HG02981 (cell line): ENCODE measurements around the gene GPRC5C.

ENCODE experiments used
- ATAC-seq: cut with Tn5 transposase; IDR thresholded peaks from one replicate; pipeline ENCODE4 v1.9.1; 2021; ENCODE audit warnings: mild to moderate bottlenecking, moderate library complexity; ENCODE audit not compliant: unreplicated experiment

The GPRC5C gene

DNA sequence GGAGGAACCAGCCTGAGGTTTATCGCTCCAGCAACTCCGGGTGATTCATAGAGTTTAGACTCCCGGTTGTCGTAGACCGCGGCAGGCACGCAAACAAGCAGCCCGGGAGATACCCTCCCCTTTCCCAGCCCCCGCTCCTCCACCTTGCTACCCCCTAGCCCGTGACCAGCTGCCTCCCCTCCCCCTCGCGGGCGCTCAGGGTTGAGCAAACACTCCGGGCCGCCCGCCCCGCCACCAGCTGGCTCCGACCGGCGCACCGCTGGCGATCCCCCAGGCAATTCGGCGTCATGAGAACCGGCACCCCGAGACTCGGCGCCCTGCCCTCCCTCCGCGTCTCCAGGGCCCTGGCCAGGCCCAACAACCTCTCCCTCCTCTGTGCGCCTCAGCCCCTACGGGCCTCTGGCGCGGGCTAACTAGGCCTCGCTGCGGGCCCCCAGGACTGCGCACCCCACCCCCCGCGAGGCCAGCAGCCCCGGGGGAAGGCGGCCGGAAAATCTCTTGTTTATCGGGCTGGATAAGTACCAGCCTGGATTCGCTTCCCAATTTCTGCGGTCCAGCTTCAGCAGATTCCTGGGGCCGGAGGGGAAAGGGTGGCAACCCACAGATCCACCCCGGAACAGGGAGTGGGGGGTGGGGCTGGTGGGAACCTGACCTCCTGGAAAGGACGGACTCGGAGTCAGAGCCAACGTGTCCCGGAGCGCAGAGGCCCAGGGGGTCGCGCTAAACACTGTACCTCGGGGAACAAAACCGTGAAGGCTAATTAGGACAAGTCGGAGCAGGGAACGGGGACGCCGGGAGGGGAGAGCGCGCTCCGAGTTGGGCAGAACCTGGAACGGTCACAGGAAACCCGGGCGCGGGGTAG lies 951 bp upstream of the GPRC5C start:
- peak; percentile 33 for ATAC-seq

DNA sequence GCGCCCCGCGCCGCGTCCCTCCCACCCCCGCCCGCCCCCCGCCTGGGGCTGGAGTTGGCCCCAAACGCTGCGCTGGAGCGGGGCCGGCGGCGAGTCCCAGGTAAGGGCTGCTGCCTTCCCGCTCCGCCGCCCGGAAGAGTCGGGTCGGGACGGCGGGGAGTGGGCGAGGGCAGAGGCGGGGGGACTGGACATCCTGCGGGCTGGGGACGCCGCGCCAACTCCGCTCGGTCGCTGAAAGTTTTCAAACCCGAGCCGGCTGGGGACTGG lies 469 bp downstream of the GPRC5C start:
- ATAC-seq: no peak

DNA sequence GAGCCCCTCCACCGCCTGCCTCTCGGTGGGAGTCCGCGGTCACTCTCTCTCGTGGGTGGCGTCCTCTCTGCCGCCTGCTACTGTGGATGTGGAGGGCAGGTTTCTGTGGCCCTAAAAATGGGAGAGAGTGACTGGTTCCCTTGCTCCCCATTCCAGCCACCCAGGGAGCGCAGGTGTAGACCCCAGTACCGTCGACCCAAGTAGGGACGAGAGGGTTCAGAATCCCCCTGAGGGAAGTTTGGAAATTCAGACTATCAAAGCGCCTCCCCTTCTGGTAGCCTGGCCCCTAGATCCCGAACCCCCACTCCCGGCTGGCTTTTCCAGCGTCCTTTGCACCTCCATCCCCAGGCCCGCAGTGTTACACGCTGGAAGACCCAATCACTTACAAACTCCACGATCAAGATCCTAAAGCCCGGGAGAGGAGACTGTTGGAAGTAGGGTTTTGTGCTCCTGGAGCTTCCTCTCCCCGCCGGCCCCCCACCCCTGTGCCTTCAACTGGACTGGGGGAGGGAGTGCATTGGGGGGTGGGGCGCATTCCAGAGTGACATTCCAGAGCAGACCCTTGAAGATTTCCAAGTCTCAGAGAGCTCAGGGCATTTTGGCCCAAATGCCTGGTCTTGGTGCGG lies 991 bp downstream of the GPRC5C start:
- no peak for ATAC-seq

DNA sequence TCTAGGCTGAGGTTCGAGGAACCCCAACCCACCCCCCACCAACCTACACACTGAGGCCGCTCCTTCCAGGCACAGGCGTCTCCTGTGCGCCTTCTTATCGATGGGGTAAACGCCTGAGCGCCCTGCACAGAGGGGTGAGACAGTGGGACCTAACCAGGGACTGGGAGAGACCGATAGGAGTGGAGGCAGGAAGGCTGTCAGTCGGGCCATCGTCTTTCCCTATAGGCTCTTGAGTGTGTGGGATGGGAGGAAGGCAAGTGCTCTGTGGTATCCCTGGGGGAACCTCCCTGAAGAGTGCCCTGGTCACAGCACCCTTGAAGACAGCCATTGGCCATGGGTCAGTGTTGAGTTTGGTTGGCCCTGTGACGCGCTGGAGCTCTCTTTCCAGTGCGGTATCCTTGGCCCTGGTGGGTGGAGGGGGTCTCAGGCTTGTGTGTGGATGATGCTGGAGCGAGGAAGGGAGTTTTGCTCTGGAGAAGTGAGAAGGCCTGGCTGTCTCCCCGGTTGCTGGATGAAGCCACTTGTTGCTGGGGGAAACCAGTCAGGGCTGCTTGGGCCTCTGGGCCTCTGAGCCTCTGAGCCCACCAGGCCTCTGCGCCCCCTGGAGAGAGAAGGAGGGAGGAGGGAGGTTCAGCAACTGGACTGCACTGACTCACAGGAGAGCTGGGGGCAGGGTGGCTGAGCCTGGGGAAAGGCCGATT lies 1.7 kb downstream of the GPRC5C start:
- no peak for ATAC-seq

DNA sequence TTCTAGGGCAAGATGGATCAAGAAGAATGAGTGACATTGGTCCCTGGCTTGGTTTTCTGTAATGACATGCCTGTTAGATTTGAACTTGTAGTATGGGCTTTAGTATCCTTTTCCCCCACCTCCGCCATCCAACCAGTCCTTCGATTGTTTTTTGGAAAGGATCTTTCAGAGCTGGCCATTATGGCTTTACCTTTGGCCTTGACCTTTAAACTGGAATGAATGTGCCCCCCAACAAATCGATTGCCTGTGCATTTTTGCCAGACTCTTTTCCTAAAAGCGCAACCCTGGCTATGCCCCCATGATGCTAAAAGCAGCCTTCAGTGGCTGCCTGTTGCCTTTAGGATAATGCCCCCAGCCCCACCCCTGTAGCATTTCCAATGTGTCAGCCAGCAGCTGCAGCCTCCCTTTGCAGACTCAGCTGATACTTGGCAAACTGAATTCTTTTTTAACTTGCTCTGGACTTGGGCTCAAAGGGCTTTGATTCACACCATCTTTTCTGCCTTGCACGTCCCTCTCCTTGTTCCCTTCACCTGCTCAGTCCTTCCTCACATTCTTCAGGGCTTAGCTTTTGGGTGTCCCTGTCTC lies 4.0 kb downstream of the GPRC5C start:
- ATAC-seq: no peak

DNA sequence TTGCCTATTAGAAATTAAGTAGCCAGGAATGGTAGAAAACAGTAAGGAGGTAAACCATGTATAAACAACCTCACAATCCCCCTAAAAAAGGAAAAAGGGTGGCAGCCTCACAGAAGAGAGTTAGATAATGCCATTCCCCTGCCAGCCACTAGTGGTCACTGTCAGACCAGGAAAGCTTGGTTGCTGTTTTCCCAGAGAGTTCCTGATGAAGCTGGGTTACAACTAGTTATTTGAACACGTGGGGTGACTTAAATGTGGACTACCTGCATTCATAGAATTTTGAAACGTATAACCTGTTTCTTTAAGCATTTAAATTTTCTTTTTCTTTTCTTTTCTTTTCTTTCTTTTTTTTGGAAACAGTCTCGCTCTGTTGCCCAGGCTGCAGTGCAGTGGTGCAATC lies 5.8 kb downstream of the GPRC5C start:
- no peak for ATAC-seq

DNA sequence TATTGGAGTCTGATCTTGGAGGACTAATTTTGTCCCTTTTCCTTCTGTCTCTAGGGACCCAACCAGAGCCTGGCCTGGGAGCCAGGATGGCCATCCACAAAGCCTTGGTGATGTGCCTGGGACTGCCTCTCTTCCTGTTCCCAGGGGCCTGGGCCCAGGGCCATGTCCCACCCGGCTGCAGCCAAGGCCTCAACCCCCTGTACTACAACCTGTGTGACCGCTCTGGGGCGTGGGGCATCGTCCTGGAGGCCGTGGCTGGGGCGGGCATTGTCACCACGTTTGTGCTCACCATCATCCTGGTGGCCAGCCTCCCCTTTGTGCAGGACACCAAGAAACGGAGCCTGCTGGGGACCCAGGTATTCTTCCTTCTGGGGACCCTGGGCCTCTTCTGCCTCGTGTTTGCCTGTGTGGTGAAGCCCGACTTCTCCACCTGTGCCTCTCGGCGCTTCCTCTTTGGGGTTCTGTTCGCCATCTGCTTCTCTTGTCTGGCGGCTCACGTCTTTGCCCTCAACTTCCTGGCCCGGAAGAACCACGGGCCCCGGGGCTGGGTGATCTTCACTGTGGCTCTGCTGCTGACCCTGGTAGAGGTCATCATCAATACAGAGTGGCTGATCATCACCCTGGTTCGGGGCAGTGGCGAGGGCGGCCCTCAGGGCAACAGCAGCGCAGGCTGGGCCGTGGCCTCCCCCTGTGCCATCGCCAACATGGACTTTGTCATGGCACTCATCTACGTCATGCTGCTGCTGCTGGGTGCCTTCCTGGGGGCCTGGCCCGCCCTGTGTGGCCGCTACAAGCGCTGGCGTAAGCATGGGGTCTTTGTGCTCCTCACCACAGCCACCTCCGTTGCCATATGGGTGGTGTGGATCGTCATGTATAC lies 8.0 kb downstream of the GPRC5C start:
- no peak for ATAC-seq

DNA sequence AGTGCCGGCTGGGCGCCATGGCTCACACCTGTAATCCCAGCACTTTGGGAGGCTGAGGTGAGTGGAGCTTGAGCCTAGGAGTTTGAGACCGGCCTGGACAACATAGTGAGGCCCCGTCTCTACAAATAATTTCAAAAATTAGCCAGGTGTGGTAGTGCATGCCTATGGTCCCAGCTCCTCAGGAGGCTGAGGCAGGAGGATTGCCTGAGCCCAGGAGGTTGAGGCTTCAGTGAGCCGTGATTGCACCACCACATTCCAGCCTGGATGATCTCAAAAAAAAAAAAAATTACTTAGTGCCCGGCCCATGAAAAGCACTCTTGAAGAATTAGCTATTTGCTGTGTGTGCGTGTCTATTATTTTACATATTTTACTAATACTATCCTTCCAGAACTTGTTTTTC lies 9.6 kb downstream of the GPRC5C start:
- no peak for ATAC-seq

DNA sequence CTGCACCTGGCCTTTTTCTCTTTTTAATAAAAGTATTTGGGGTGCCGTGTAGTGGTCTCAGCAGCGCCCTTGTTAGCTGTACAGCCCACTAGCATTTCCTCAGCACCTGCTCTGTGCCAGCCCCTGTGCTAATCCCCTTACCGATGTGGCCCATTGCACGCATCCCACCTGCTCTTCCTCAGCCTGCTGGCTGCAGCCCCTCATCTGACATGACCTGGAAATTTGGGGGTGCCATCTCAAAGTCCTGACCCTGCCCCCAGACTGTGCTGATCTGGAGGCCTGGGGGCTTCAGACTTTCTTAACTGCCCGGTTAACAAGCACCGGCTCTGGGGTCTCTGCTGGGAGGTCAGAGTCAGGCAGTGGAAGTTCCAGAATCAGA lies 10.4 kb downstream of the GPRC5C start:
- peak; percentile 4 for ATAC-seq

DNA sequence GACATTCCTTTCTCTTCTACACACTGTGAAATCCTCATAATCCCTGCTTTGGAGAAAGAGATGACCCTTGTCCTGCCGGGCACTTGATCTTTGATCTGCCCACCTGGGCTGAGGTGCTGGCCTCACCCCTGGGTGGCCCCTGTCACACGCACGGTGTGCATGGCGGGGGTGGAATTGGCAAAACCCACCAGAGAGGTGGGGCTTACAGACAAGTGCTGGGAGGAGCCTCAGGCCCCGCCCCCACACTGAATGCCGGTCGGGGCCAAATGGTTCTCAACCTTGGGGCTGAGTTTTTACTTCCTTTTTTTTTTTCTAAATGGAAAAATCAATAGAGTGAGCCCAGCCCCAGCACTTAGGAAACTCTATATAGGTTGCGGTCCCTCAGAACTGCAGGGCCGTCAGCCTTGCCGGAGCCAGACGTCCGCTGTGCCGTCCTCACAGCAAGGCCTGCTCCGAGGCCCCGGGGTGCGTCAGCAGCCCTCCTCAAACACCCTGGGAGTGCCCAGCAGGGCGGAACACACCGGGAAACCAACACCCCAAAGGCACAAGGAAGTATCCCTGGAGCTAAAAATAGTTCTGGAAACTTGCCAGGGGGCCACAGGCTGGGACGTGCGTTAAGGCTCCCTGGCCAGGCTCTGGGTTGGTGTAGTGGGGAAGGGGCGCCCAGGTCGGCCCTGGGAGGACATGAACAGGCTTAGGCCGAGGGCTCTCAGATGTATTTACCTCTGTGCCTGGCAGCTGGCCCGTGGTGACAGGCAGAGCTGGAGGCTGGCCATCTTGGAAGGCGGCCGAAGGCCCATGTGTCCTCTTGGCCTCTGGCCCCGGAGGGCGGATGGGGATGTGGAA lies 11.0 kb downstream of the GPRC5C start:
- ATAC-seq: peak; percentile 58

DNA sequence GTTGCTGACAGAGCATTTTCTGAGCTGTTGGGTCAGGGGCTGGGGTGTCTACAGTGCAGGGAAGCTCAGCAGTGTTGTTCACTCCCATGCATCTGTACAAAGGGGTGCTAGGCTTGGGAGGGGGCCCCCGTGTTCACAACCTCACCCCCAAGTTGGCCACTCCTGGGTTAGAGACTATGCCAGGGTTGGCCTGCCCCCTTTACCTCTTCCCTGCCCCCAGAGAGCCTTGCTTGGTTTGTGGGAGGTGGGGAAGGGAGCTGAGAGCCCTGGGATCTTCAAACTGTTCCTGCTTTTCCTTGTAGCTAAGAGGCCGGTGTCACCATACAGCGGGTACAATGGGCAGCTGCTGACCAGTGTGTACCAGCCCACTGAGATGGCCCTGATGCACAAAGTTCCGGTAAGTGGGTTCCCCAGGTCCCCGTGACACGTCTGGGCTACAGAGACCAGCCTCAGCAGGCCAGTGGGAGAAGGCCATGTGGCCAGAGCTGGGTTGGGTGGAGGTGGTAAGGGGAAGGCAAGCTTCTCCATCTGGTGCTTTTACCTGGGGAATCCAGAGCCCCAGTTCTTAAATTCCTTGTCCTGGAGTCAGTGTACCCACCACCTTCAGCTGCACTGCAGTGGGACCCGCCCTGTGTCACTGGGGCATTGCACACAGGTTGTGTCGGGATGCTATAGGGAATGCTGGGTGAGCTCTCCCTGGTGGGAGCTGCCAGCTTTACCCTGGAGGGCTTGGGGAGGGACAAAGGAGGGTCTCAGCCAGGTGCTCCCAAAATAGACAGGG lies 11.8 kb downstream of the GPRC5C start:
- no peak for ATAC-seq

DNA sequence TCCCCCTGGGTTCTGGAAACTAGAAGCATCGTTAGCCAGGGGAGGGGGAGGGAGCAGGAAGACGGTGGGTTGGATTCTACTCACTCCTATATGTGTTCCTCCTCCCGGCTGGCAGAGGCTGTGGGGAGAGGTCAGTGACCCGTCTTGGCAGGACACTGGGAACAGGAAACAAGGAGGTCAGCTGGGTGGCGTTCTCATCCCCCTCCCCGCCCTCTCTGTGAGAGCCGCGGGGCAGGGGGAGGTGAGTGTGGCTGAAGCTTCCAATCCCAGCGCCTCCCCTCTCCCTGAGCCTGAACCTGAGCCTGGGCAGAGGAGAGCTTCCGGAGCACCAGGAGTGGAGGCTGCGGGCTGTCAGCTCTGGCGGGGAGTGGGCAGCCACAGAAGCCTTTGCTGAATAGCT lies 12.5 kb downstream of the GPRC5C start:
- no peak for ATAC-seq

DNA sequence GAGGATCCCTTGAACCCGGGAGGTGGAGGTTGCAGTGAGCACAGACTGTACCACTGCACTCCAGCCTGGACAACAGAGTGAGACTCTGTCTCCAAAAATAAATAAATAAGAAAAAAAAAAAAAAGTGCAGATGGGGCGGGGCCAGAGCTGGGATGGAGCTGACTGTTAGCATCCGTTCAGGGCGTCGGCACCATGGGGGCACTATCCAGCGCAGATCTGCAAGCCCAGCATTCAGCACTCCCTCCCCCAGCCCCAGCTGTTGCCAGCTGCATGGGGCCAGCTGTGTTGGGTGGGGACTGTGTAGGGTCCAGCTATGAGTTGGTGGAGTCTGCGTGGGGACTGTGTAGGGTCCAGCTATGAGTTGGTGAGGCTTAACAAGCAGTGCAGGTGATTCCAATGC lies 13.3 kb downstream of the GPRC5C start:
- no peak for ATAC-seq

DNA sequence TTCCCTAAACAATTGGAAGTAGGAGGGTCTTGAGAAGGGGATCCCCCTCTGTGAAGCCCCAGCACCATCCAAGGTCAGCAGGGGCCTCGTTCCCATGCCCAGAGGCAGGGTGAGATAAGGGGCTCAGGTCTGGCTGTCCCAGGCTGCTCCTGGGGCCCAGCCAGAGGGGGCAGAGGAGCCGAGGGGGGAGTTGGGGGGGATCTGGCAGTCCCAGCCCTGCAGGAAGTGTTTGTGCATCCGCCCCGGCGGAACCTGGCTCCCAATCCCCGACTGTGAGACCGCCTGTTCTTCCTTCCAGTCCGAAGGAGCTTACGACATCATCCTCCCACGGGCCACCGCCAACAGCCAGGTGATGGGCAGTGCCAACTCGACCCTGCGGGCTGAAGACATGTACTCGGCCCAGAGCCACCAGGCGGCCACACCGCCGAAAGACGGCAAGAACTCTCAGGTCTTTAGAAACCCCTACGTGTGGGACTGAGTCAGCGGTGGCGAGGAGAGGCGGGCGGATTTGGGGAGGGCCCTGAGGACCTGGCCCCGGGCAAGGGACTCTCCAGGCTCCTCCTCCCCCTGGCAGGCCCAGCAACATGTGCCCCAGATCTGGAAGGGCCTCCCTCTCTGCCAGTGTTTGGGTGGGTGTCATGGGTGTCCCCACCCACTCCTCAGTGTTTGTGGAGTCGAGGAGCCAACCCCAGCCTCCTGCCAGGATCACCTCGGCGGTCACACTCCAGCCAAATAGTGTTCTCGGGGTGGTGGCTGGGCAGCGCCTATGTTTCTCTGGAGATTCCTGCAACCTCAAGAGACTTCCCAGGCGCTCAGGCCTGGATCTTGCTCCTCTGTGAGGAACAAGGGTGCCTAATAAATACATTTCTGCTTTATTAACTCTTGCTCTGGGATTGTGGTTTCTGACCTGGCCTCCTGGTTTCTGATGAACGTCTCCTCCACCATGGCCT lies 14.9 kb downstream of the GPRC5C start:
- ATAC-seq: no peak

DNA sequence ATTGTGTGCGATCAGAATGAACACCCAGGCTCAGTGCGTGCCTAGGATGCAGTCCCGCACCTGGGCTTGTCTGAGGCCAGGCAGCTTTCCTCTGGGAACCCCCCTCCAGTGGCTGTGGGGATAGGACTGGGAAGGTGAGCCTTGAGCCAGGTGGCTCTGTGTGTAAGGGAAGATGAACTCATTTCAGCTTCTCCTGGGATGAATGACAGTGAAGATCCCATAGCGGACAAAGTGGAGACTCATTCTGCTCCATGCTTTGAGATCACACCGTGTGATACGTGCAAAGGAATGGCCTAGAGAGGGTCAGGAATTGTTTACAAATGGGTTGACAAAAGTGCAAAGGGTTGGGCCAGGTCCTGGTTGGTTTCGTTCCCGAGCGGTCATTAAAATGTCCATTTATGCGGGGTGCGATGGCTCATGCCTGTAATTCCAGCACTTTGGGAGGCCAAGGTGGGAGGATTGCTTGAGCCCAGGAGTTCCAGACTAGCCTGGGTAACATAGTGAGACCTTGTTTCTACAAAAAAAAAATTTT lies 15.8 kb downstream of the GPRC5C start:
- no peak for ATAC-seq

DNA sequence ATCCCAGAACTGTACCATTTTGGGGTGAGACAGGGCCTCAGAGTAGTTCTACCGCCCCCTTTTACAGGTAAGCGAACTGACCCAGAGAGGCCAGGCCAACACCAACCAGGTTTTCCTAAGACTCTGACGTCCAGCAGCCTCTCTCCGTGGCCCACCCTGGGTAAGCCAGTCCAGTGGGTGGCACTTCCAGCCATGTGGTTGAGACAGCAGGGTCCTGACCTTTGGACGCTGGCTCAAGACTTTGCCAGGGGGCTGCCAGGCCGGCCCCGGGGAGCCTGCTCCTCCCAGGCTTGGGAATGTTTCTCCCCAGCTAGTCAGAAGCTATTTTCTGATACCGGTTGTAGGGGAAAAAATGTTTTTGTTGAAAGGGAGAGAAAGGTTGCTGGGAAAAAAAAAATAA lies 16.9 kb downstream of the GPRC5C start:
- ATAC-seq: no peak

DNA sequence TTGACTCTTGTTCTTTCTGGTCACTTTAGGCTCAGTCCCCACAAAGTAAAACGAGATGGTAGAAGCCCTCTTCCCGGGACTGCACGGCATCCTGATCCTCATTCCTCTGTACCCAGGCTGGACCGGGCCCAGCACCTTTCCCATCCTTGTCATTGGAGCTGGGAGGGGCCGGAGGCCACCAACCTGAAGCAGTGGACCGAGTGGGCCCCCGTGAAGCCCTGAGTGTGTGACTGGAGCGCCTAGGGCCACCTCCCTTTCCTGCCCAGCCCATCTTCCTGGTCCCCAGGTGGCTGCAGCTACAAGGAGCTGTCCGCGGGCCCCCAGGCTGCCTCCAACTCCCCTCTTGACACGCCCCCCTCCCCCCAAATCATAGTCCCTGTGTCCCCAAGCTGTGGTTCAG lies 17.4 kb downstream of the GPRC5C start:
- ATAC-seq: no peak

DNA sequence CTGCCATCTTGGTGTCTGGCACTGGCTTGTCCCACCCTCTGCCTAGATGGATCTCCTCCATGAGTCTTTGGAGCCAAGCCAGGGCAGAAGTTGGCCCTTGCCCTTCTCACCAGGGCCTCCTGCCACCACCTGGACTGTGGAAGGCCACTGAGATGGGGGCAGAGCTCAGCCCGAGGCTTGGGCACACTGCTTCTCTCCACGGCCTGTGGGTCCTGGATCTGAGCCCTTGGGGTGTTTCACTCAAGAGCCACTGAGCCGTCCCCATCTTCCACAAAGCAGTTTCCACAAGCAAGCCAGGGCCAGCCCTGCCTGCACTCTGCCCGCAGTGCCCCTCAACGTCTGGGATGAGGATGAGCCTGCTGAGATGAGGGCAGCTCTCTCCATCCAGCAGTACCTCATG lies 17.9 kb downstream of the GPRC5C start:
- no peak for ATAC-seq
